ENCODE data around the gene DBNDD2.
A peak's percentile ranks its signal among the peaks of the same experiment; 100 is the strongest.

DNA sequence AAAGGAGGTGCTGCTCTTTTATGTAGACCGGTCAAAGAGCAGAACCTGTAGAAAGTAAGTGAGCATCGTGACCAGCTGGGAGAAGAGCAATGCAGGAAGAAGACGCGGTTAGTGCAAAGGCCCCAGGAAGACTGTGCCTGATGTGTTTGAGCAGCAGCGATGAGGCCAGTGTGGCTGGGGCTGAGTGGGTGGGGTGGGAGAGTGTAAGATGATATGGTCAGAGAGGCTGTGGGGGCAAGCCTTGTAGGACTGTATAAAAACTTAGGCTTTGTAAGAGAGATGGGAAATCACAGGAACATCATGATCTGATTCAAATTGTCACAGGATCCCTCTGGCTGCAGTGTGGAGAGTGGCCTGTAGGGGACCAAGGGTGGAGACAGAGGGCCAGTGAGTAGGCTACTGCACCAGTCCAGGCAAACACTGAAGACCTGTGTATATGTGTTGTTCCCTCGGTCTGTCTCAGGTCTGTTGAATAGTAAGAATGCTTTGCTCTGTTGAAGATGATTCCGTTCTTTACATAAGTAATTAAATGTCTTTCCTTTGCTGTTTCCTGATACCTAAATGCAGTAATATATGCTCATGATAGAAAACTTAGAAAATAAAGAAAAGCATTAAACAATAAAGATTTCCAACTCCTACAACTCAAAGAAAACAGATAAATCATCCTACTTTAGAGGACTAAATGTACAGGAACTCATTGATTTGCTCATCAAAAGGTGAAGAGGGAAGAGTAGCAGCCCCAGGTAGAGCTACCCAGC lies 37.9 kb downstream of the DBNDD2 start:
- TF ChIP-seq POLR2A (IDR thresholded peaks at IDR 0.05) (no peak), CTCF (IDR thresholded peaks at IDR 0.05) (peak; percentile 15 to 49 (median 26))

All from adrenal gland (tissue), 5 donors.